ENCODE measurements around the gene SDK2.
"Not testable (repeated sequence)": the region's sequence is repeated elsewhere in the genome, so short reads cannot be mapped to it uniquely, and the experiment has no call there.

The SDK2 gene

GRCh38 chr17:73313526-73314127 is 330.6 kb downstream of the SDK2 start:
- no peaks in the 10 kb centered on the region for H4K20me1 ChIP-seq (ENCODE audit: control insufficient read depth, insufficient read depth, low read depth, low read length)
- H3K4me3 ChIP-seq (ENCODE audit: low read length): no peak overlapping the region
- peaks cover 21% of the 10 kb centered on the region for H3K4me1 ChIP-seq (ENCODE audit: control insufficient read depth, low read length)
- H3K27ac ChIP-seq (ENCODE audit: low read depth, low read length): no peak overlapping the region
- H3K4me2 ChIP-seq (ENCODE audit: low read length): no peak overlapping the region
- no peaks in the 10 kb centered on the region for H3K9me3 ChIP-seq (ENCODE audit: control insufficient read depth, insufficient read depth, low read length)
- no peaks in the 10 kb centered on the region for H3K79me2 ChIP-seq (ENCODE audit: control insufficient read depth, low read length)
- peaks cover 49% of the 10 kb centered on the region for H3K27me3 ChIP-seq (ENCODE audit: control insufficient read depth, low read length)
- no peaks in the 10 kb centered on the region for H3K9me2 ChIP-seq (replicated peaks; ENCODE audit: control insufficient read depth, low read length)
- H3K36me3 ChIP-seq (ENCODE audit: control insufficient read depth, low read length): no peaks in the 10 kb centered on the region
- TF ChIP-seq CTCF (IDR thresholded peaks at IDR 0.05; ENCODE audit: low read depth, low read length, poor library complexity, severe bottlenecking) (no peak), EZH2phosphoT487 (IDR thresholded peaks at IDR 0.05; ENCODE audit: borderline replicate concordance, low read length) (no peak)
- H3F3A ChIP-seq (ENCODE audit: control insufficient read depth, insufficient read depth): no peaks in the 10 kb centered on the region

- Histone ChIP-seq H3K4me1 (ENCODE audit: control insufficient read depth, low read length) (peaks cover 21% of the 10 kb centered on the region), H3K27me3 (ENCODE audit: control insufficient read depth, low read length) (peaks cover 47% of the 10 kb centered on the region)
- H3K4me2 ChIP-seq (ENCODE audit: low read length); H3K9me3 ChIP-seq (ENCODE audit: control insufficient read depth, insufficient read depth, low read length); H3F3A ChIP-seq (ENCODE audit: control insufficient read depth, insufficient read depth); H3K9me2 ChIP-seq (replicated peaks; ENCODE audit: control insufficient read depth, low read length); H3K27ac ChIP-seq (ENCODE audit: low read depth, low read length); H4K20me1 ChIP-seq (ENCODE audit: control insufficient read depth, insufficient read depth, low read depth, low read length); H3K79me2 ChIP-seq (ENCODE audit: control insufficient read depth, low read length); H3K36me3 ChIP-seq (ENCODE audit: control insufficient read depth, low read length); H3K4me3 ChIP-seq (ENCODE audit: low read length): not testable (repeated sequence)
Observed at GRCh38 chr17:73312887-73313286, 331.4 kb downstream of the SDK2 start.

GRCh38 chr17:73311781-73312641 is 332.2 kb downstream of the SDK2 start, which contains the start of gene CDC42EP4:
CDC42EP4 (minus strand) TSS chr17:73312001; CDS start chr17:73286500, 25,501 bp downstream.
- H3F3A ChIP-seq (ENCODE audit: control insufficient read depth, insufficient read depth): no peaks in the 10 kb centered on the region
- no peaks in the 10 kb centered on the region for H3K36me3 ChIP-seq (ENCODE audit: control insufficient read depth, low read length)
- TF ChIP-seq CTCF (IDR thresholded peaks at IDR 0.05; ENCODE audit: low read depth, low read length, poor library complexity, severe bottlenecking): no peak
- TF ChIP-seq EZH2phosphoT487 (IDR thresholded peaks at IDR 0.05; ENCODE audit: borderline replicate concordance, low read length): 0 out of 2 replicates have a peak, but pooled peaks have one; percentile 37
- no peaks in the 10 kb centered on the region for H3K9me3 ChIP-seq (ENCODE audit: control insufficient read depth, insufficient read depth, low read length)
- peak within 1 kb of the TSS; percentile 64 for H3K4me3 ChIP-seq (ENCODE audit: low read length)
- H3K27me3 ChIP-seq (ENCODE audit: control insufficient read depth, low read length): peaks cover 42% of the 10 kb centered on the region
- peaks cover 19% of the 10 kb centered on the region for H3K4me1 ChIP-seq (ENCODE audit: control insufficient read depth, low read length)
- no peaks in the 10 kb centered on the region for H4K20me1 ChIP-seq (ENCODE audit: control insufficient read depth, insufficient read depth, low read depth, low read length)
- H3K27ac ChIP-seq (ENCODE audit: low read depth, low read length): no peak within 1 kb of the TSS
- H3K79me2 ChIP-seq (ENCODE audit: control insufficient read depth, low read length): no peaks in the 10 kb centered on the region
- H3K9me2 ChIP-seq (replicated peaks; ENCODE audit: control insufficient read depth, low read length): no peaks in the 10 kb centered on the region
- H3K4me2 ChIP-seq (ENCODE audit: low read length): peak within 1 kb of the TSS; percentile 78

GRCh38 chr17:73311428-73311780 is 332.8 kb downstream of the SDK2 start:
- H3K4me3 ChIP-seq (ENCODE audit: low read length): peak overlapping the region; percentile 64
- no peak overlapping the region for H3K27ac ChIP-seq (ENCODE audit: low read depth, low read length)
- no peaks in the 10 kb centered on the region for H3K9me3 ChIP-seq (ENCODE audit: control insufficient read depth, insufficient read depth, low read length)
- peaks cover 19% of the 10 kb centered on the region for H3K4me1 ChIP-seq (ENCODE audit: control insufficient read depth, low read length)
- H3K36me3 ChIP-seq (ENCODE audit: control insufficient read depth, low read length): no peaks in the 10 kb centered on the region
- H3F3A ChIP-seq (ENCODE audit: control insufficient read depth, insufficient read depth): no peaks in the 10 kb centered on the region
- H4K20me1 ChIP-seq (ENCODE audit: control insufficient read depth, insufficient read depth, low read depth, low read length): no peaks in the 10 kb centered on the region
- H3K4me2 ChIP-seq (ENCODE audit: low read length): peak overlapping the region; percentile 78
- TF ChIP-seq CTCF (IDR thresholded peaks at IDR 0.05; ENCODE audit: low read depth, low read length, poor library complexity, severe bottlenecking): no peak
- TF ChIP-seq EZH2phosphoT487 (IDR thresholded peaks at IDR 0.05; ENCODE audit: borderline replicate concordance, low read length): peak; percentile 35; the same call in 1 of the 2 replicates
- H3K27me3 ChIP-seq (ENCODE audit: control insufficient read depth, low read length): peaks cover 41% of the 10 kb centered on the region
- no peaks in the 10 kb centered on the region for H3K79me2 ChIP-seq (ENCODE audit: control insufficient read depth, low read length)
- no peaks in the 10 kb centered on the region for H3K9me2 ChIP-seq (replicated peaks; ENCODE audit: control insufficient read depth, low read length)

Measured in DOHH2 (cell line).